ENCODE data around the gene BAIAP2.

Gene BAIAP2

GRCh38 chr17:81019563-81020442 lies 15.1 kb upstream of the BAIAP2 start:
- no peak for TF ChIP-seq CTCF (IDR thresholded peaks at IDR 0.05; ENCODE audit: low read depth, low read length)
- peaks cover 7% of the 10 kb centered on the region for H3K9me3 ChIP-seq (ENCODE audit: severe bottlenecking)
- H3K27ac ChIP-seq, result peak overlapping the region; percentile 85
- no peaks in the 10 kb centered on the region for H3K27me3 ChIP-seq (ENCODE audit: insufficient read depth, low read depth, severe bottlenecking)
- H3K36me3 ChIP-seq, result no peaks in the 10 kb centered on the region
- no peak overlapping the region for H3K4me3 ChIP-seq (ENCODE audit: low read depth, low read length)
- peak; percentile 51 for DNase-seq

DNA sequence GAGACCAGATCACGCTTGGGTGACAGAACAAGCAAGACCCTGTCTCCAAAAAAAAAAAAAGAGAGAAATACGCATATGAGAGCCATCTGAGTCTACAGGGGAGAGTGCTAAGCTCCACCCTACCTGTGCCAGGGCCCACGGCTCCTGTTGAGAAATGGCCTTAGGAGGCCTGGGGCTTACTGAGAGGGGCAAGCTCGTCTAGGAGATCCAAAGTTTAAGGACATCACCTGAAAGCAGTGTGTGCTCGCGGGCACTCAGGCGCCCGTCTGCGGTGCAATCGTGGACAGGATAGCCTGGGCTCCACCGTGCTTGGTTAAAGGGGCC lies 14.5 kb upstream of the BAIAP2 start:
- H3K9me3 ChIP-seq (ENCODE audit: severe bottlenecking), result peaks cover 7% of the 10 kb centered on the region
- no peak for DNase-seq
- no peak overlapping the region for H3K27ac ChIP-seq
- no peak overlapping the region for H3K4me3 ChIP-seq (ENCODE audit: low read depth, low read length)
- H3K36me3 ChIP-seq, result no peaks in the 10 kb centered on the region
- H3K27me3 ChIP-seq (ENCODE audit: insufficient read depth, low read depth, severe bottlenecking), result no peaks in the 10 kb centered on the region
- TF ChIP-seq CTCF (IDR thresholded peaks at IDR 0.05; ENCODE audit: low read depth, low read length), result no peak

DNA sequence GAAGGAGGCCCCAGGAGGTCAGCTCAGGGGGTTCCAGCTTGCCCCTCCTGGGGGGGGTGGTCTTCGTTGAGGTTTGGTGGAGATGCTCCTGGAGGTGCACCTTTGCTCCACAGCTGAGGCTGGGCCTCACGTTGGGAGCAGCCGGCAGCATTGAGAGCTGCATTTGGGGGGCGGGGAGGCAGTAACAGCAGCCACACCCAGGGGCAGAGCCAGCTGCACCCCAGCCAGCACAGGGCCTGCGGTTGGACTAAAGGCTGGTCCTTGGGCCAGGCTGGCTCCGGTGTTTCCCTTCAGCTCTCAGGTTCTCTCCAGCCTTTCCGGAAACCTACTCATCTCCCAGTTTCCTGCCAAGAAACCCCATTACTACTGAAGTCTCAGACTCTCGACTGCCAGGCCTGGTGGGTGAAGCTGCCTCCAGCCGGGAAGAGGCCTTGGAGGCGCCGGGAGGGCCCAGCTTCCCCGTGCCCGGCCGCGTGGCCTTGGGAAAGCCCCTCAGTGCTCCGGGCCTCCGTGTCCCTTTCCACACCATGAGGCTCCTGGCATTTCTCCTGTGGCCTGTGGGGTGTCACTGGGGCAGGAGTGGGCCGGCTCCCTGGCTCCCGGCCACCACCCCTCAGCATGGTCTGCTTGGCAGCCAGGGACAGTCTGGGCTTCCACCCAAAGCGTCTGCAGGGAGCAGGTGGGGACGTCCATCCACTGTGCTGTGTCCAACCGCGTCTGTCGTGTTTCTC lies 14.0 kb upstream of the BAIAP2 start:
- no peak overlapping the region for H3K4me3 ChIP-seq (ENCODE audit: low read depth, low read length)
- H3K9me3 ChIP-seq (ENCODE audit: severe bottlenecking), result peaks cover 7% of the 10 kb centered on the region
- H3K27me3 ChIP-seq (ENCODE audit: insufficient read depth, low read depth, severe bottlenecking), result no peaks in the 10 kb centered on the region
- no peak for DNase-seq
- TF ChIP-seq CTCF (IDR thresholded peaks at IDR 0.05; ENCODE audit: low read depth, low read length), result no peak
- H3K27ac ChIP-seq, result no peak overlapping the region
- H3K36me3 ChIP-seq, result no peaks in the 10 kb centered on the region

- no peak overlapping the region for H3K27ac ChIP-seq
- no peak for TF ChIP-seq CTCF (IDR thresholded peaks at IDR 0.05; ENCODE audit: low read depth, low read length)
- H3K27me3 ChIP-seq (ENCODE audit: insufficient read depth, low read depth, severe bottlenecking), result no peaks in the 10 kb centered on the region
- DNase-seq, result no peak
- H3K4me3 ChIP-seq (ENCODE audit: low read depth, low read length), result no peak overlapping the region
- peaks cover 2% of the 10 kb centered on the region for H3K9me3 ChIP-seq (ENCODE audit: severe bottlenecking)
- no peaks in the 10 kb centered on the region for H3K36me3 ChIP-seq
Observed at GRCh38 chr17:81021531-81022343, 13.2 kb upstream of the BAIAP2 start.

- no peaks in the 10 kb centered on the region for H3K36me3 ChIP-seq
- no peaks in the 10 kb centered on the region for H3K27me3 ChIP-seq (ENCODE audit: insufficient read depth, low read depth, severe bottlenecking)
- TF ChIP-seq CTCF (IDR thresholded peaks at IDR 0.05; ENCODE audit: low read depth, low read length), result no peak
- no peak for DNase-seq
- H3K27ac ChIP-seq, result no peak overlapping the region
- H3K4me3 ChIP-seq (ENCODE audit: low read depth, low read length), result no peak overlapping the region
- no peaks in the 10 kb centered on the region for H3K9me3 ChIP-seq (ENCODE audit: severe bottlenecking)
Observed at GRCh38 chr17:81022344-81022676, 12.6 kb upstream of the BAIAP2 start.

Data from WERI-Rb-1 (cell line).